HepG2 (cell line): ENCODE results near the gene APRT.
A peak's percentile ranks its signal among the peaks of the same experiment; 100 is the strongest.

ENCODE experiments used
- ADNP ChIP-seq: sonication (generic); formaldehyde crosslinking; IDR thresholded peaks from 2 replicates; pipeline ENCODE4 v1.4.0; 2020; ENCODE audit warnings: missing genetic modification reagents
- AKAP8 ChIP-seq: sonication (generic); formaldehyde crosslinking; IDR thresholded peaks from 2 replicates; pipeline ENCODE4 v1.5.1; 2020; ENCODE audit warnings: mild to moderate bottlenecking, missing genetic modification reagents
- CTCF ChIP-seq: sonication (generic); formaldehyde crosslinking; IDR thresholded peaks from 2 replicates; pipeline ENCODE4 v1.5.0; 2020; ENCODE audit warnings: mild to moderate bottlenecking, missing genetic modification reagents, moderate library complexity
- DZIP1 ChIP-seq: sonication (generic); formaldehyde crosslinking; IDR thresholded peaks from 2 replicates; pipeline ENCODE4 v1.5.0; 2020; ENCODE audit warnings: mild to moderate bottlenecking, missing genetic modification reagents
- FOXA1 ChIP-seq, 2 experiments: fragments of 450-650 bp in 1 of 2; sonication (generic) in 1 of 2; formaldehyde crosslinking in 1 of 2; IDR thresholded peaks; 2 replicates each; pipeline versions ENCODE4 v1.4.0 to v1.6.1; 2016 to 2020; ENCODE audit warnings: missing genetic modification reagents in 1 of 2
- JUN ChIP-seq: sonication (generic); formaldehyde crosslinking; IDR thresholded peaks from 2 replicates; pipeline ENCODE4 v1.4.0; 2020; ENCODE audit warnings: mild to moderate bottlenecking, missing genetic modification reagents
- MAX ChIP-seq: IDR thresholded peaks from 2 replicates; pipeline ENCODE4 v1.6.1; 2012; ENCODE audit warnings: inconsistent platforms
- NR2C2 ChIP-seq: sonication (generic); formaldehyde crosslinking; IDR thresholded peaks from 2 replicates; pipeline ENCODE4 v1.4.0; 2020; ENCODE audit warnings: missing genetic modification reagents, mild to moderate bottlenecking, moderate library complexity, borderline replicate concordance
- SYNCRIP ChIP-seq: fragments of 200-400 bp; formaldehyde crosslinking; IDR thresholded peaks from 2 replicates; pipeline ENCODE4 v1.6.1; 2018; ENCODE audit warnings: mild to moderate bottlenecking, low read depth, low read length; ENCODE audit not compliant: insufficient read depth
- TBL1XR1 ChIP-seq: fragments of 150-350 bp; IDR thresholded peaks from 2 replicates; pipeline ENCODE4 v1.6.1; 2014; ENCODE audit warnings: borderline replicate concordance, low read length; ENCODE audit not compliant: partially characterized antibody

- TF ChIP-seq JUN (no peak), CTCF (no peak), FOXA1 (IDR thresholded peaks at IDR 0.05) (no peak), FOXA1 (CRISPR knock-in tag; IDR thresholded peaks at IDR 0.05) (peak; percentile 25; the same call in 1 of the 2 replicates), TBL1XR1 (no peak), DZIP1 (CRISPR knock-in tag) (no peak), MAX (peak; percentile 2; the same call in 1 of the 2 replicates), AKAP8 (CRISPR knock-in tag) (0 out of 2 replicates have a peak, but pooled peaks have one; percentile 70), NR2C2 (CRISPR knock-in tag) (no peak), ADNP (no peak), SYNCRIP (no peak)
Observed at GRCh38 chr16:88783391-88784073, 28.2 kb downstream of the APRT start.
